Dermis blood vessel endothelial cell (primary cell): ENCODE data around the gene KMT5C. TPM values are rescaled to one million over a fixed set of nuclear protein-coding genes. Genes with fewer than 3 reads are reported as not detected.

Experiments
- DNase-seq: peaks from one replicate; pipeline ENCODE4 v3.0.0; 2010
- total RNA-seq: library from RNA; depleted of rRNA; stranded (reverse); fragments of >200 nt; gene quantifications from 2 replicates; pipeline ENCODE4 v1.2.3, GENCODE V29; 2014

The KMT5C gene
- total RNA-seq, 1 donor from 2014 or later = 6.1 TPM

DNA sequence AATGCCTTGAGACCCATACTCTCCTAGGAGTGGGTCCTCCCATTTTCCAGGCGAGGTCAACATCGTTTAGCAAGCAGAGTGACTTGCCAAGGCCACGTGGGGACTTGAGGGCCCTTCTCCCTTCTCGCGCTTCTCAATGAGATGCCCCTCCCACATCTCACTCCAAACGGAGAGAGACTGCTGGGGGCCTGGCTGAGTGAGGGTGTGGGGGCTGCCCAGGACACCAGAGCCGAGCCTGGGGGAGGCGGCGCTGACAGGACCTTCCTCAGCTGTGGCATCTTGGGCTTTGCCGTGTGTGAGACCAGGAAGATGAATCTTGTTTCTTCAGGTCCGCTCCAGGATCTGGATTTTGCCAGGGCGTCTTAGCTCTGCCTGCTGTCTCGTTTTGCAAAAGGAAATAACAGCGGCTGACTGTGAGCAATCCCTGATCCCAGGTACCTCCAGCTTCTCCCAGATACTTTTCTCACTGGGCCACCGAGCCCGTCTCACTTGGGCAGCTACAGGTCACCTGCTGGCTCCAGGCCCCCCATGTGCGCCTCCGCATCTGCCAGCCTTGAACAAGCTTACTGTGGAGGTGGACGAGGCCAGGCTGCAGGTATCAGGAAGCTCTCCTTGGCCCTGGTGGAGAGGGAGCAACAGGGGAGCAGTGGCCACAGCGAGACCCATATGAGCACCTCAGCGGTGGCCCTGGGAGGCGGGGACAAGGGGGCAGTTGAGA lies 8.8 kb downstream of the KMT5C start:
- no peak for DNase-seq

DNA sequence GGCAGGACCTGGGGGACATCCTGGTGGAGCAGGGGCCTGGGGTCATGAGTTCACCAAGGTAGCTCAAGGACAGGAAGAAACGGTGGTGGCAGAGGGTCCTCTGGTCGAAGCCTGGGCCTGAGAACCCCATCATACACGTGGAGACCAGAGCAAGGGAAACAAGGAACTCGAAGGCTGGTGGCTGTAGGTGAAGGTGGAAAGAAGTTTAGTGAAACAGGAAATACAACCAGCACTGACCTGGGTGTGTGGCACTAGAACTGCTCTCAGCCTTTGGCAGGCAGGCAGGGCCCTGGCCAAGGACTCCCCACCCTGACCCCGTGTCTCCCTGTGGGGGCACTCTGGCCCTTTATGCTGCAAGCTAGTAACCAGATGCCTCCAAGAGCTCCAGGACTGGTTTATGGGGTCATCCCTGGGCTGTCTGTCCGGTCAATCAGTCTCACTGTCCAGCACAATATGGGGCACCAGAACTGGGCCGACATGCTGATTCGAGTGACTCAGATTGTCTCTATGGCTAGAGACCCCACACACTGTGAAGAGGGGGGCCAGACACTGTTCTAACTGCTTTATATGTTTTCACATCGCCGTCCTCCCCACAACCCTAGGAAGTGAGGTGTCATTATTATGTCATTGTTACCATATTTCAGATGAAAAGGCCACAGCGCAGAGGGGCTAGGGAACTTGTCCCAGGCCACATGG lies 11.1 kb downstream of the KMT5C start:
- DNase-seq = no peak

DNA sequence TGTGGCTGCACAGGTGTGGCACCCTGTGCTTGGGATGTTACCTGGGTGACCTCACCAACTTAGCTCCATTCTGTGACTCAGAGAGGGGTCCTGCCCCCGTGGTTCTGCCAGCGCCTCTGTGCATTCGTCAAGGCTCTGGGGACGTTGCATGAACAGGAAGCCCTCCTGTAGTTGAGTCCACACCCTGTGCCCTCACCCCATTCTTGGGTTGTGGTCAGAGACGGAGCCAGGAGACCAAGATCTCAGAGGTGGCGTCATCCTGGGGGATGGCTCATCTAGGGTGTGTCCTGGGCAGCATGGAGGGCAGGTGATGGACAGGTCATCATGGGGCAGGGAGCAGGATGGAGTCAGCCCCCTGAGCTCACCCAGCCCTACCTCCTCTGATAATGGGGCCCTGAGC lies 12.4 kb downstream of the KMT5C start:
- DNase-seq = no peak

DNA sequence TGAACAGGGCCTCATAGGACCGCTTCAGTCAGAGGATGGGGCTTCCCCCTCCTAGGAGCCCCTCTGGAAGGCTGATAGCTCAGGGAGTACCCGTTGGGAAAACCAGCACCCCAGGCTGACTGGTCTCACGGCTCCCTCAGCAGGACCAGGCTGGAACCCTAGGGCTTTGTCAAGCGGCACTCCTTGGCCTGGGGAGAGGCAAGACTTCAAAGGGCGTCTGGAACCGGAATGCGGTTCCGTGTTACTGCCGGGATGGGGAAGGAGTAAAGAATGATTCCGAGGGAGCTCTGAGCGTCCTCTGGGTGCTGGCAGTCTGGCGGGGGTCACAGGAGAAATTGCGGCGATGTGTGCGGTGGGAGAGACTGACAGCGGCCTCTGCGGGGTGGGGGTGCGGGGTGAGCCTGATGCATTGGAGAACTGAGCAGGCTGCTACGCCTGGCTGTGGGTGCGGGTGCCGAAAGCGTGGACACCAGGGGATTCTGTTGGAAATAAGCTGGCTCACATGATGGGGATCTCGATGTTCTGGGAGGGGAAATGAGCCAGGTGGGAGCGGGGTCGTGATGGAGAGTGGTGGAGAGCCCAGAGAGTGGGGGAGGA lies 13.0 kb downstream of the KMT5C start:
- no peak for DNase-seq

DNA sequence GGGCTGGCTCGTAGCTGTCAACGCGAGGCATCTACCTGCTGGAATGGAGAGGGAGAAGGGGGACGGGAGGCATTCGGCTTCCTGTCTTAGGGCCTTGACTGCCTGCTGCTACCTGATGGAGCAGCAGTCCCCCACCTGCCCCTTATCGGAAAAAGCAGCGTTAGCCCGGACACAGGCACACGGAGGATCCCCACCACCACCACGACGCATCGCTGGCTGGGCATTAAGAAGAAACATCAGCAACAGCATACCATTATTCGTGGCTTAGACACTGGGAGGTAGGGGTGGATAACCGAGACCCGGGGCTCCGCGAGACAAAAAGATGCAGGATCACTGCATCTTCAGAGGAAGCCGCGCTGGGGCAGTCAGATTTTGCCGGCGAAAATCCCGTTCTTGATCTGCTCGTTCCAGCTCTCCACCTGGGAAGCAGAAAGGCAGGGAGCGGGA lies 13.7 kb downstream of the KMT5C start:
- no peak for DNase-seq

DNA sequence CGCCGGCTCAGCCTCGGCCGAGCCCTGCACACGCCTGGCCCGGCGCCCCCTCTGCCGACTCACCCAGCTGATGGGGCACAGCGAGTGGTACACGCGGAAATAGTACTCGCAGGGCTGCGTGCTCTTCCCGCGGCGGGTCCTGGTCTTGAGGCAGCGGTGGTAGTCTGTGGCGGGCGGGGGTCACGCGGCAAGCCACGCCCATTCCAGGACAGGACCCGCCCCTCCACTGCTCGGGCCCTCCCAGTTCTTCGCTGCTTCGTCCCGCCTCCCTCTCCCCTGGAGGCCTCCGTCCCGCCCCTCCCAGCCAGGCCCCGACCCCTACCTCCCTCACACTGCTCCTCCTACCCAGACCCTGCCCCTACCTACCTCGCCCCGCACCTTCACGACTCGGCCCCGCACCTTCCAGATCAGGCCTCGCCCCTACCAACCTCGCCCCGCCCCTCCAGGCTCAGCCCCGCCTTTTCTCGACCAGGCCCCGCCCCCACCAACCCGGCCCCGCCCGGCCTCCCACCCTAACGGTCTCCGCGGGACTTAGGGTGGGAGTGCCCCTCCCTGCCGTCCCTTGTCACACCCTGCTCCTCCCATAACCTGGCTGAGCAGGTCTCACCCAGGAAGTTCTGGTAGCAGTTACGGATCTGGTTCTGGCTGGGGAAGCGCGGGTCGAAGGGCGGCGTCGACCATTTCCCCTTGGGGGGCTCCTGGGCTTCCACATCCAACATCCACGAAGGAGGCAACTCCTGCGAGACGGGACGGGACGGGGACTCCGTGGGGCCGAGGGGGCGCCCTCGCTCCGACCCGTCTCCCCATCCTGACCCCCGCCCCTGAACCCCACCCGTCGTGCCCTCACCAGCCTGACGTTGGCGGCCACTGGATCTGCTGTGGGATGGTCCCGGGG lies 14.4 kb downstream of the KMT5C start:
- peak; percentile 34 for DNase-seq

DNA sequence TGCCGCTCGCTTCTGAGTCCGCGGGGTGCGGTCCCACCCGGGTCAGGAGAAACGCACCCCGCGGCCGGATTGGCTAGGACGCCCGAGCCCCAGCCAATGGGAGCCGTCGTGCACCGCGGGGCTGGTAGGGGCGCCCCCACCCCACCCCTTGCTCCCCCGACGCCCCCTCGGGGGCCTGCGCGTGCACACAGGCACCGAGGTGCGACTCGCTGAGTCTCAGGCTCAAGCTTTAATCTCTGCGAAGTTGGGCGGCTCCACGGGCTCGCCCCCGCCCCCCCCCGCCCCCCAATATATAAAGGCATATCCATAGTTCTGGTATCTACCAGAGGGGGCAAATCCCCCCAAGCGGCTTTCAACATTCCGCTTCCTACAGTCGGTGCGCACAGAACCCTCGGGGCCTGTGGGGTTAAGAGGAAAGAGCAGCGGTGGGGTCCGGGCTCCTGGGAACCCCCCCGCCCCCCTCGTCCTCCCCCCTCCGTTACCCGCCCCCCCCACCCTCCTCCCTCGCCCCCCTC lies 15.1 kb downstream of the KMT5C start, which contains the start of gene COX6B2:
Gene COX6B2 (minus strand): TSS at position 22 of the 515 bp plus-strand sequence. CDS start 198 bp downstream, outside the sequence.
- no peak for DNase-seq

DNA sequence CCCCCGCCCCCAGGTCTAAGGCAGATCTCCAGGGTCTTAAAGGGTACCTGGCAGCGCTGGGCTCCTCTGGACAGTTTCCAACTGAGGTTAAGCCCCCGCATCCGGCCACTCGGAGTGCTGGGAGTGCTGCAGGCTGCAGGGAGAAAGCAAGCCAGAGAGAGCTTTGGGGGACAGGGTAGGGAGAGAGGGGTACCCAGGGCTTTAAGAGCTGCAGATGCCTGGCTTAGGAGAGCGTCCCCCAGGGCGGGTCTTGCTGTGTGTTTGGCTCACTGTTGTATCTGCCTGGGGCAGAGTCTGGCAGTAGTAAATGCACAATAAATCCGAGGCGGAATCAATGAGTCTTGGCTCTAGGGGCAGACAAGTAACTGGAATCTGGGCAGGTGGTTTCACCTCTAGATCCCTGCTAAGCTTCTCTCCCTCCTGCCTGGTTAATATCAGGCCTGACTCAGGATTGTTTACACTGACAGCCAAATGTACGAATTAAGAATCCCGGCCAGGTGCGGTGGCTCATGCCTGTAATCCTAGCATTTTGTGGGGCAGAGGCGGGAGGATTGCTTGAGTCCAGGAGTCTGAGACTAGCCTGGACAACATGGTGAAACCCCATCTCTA lies 15.6 kb downstream of the KMT5C start:
- no peak for DNase-seq

DNA sequence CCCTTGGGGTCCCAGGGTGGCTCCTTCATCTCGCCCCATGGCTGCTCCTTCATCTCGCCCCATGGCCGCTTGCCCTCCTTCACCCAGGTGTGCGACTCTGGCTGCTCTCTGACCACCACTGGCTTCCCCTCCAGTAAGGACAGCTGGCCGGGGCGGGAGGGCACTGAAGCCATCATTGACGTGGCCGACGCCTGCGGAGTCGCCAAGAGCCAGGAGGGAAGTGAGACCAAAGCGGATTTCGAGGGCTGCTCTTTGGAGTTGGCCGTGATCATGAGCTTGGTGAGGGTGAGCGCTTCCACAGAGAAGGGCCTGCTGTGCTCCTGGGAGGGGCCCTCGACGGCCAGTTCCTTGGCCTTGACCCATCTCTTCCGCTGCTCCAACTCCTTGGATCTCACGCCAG lies 18.8 kb downstream of the KMT5C start:
- DNase-seq = no peak

DNA sequence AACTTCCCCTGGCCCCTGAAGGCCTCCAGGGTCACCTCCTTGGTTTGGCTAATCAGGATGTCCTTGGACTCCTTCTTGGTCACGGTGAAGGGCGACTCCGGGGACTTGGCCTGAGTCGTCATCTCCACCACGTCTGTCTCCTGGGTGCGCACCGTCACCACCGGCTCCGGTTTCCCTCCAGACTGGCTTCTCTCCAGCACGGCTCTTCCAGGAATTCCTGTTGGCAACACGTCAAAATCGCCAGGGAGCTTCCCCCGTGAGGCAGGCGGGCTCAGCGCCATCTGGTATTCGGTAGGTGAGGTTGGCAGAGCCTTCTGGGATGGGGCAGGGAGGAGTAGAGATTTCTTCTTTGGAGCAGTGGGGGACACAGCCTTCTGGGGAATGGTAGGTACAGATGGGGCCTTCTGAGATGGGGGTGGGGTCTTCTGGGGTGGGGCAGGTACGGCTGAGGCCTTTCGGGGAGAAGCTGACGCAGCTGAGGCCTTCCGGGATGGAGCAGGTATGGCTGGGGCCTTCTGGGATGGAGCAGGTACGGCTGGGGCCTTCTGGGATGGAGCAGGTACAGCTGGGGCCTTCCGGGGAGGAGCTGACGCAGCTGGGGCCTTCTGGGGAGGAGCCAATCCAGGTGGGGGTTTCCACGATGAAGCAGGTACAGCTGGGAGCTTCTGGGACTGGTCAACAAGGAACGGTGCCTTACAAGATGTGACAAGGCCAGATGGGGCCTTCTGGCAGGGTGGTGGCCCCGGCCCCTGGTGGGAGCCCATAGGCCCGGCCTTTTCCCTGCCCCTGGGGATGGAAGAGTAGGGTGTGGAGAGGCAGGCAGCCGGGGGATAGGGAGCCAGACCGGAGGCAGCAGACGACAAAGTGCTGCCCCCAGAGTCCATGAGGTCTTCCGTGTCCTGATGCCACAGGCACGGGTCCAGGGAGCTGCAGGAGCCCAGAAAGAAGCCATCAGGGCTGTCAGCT lies 19.6 kb downstream of the KMT5C start:
- DNase-seq = peak; percentile 49

DNA sequence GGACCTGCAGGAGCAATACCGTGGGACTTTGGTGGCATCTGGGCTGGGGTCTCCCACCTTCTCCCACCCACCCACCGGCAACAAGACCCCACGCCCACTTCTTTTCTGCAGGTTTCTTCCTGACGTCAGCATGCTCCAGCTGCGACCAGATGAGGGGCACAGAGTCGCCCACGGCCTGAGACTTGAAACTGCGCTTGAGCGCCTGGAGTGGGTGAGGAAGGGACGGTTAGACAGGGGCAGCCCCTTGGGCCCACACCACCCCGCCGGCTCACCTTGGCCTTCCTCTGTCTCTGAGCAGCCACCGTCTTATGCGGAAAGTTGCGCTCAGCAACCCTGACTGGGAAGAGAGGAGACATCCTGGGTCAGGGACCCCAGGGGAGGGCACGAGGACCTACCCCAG lies 21.2 kb downstream of the KMT5C start:
- DNase-seq = no peak

DNA sequence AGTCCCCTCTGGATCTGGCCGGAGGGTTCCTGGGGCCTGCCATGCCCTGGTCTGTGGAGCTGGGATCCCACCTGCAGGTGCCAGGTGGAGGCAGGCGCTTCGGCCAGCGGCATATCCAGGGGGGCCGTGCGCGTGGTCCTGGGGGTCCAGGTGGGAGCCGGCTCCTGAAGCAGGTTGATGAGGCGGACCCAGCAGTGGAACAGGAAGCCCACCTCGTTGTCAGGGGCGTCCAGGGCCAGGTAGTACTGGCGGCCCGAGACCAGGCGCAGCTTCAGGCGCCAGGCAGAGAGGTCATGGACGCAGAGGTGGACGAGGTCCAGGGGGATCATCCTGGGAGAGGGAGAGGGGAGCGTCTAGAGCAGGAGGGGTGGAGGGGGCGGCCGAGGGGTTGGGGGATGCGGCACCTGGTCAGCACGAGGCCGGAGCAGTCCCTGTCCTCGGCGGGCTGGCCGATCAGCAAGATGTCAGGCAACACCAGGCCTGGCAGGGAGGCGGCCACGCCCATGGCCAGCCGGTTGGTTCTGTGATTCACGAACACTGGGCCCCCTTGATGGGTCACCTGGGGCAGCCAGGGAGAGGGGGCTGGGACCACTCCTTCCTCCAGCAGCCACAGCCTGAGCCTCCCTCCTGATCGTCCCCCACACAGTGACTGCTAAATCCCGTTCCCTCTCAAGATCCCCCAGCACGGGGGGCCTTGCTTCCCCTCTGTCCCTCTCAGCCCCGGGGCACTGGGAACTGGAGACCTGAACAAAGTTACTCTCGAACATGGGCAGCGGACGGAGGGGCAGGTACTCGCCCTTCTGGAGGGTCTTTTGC lies 22.7 kb downstream of the KMT5C start:
- DNase-seq = no peak

DNA sequence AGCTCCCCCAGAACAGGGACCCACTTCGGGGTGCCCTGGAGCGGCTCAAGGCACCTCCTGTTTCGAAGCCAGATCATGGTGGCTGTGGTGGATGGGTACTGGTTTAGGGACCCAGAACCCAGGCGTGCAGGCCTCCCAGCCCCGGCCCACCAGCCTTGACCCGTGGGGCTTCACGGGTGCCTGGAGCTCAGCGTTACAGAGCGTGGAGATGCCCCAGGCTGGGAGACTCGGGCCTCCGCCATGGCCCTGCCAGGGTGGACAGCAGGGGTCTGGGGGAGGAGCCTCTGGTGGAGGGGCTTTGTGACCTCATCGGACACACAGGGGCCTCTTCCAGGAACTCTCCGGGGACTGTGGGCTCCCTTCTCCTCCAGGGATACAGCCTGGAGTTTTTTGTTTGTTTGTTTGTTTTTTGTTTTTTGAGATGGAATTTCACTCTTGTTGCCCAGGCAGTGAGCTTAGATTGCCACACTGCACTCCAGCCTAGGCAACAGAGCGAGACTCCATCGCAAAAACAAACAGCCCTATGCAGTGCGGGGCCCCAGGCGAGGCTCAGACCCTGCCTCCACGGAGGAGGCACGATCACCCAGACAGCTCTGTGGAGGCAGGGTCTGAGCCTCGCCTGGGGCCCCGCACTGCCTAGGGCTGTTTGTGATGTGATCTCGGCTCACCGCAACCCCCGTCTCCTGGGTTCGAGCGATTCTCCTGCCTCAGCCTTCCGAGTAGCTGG lies 23.5 kb downstream of the KMT5C start, which contains the start of gene GARIN5B:
Gene GARIN5B (minus strand): TSS at position 271 of the 727 bp plus-strand sequence. CDS start 194 bp downstream, at position 77.
- DNase-seq = no peak

DNA sequence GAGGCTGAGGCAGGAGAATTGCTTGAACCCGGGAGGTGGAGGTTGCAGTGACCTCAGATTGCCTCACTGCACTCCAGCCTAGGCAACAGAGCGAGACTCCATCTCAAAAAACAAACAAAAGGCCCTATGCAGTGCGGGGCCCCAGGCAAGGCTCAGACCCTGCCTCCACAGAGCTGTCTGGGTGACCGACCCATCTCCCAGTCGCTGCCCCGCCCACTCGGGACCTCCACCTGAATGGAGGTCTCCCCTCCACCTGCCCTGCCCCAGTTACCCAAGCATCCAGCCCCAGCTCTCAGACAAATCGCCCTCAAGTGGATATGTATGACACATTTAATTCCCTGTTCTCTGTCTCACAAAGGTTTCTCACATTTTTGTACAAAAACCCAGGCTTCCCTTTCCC lies 25.6 kb downstream of the KMT5C start:
- DNase-seq = no peak

DNA sequence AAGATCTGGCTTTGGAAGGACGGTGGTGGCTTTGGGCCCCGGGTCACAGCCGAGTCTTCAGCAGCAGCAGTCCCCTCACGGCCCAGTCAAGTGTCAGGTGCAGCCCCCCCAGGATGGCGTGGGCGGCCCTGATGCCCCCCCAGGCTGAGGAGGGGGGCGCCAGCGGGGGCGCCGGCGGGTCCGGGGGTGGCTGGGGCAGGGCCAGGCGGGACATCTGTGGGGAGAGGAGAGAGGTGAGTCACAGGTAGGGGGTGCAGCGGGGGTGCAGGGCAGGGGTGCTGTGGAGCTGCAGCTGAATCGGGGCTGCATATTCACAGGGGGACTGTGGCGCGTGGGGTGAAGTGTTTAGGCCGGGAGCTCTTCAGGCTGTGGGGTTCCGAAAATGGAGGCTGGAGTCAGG lies 26.3 kb downstream of the KMT5C start:
- no peak for DNase-seq

DNA sequence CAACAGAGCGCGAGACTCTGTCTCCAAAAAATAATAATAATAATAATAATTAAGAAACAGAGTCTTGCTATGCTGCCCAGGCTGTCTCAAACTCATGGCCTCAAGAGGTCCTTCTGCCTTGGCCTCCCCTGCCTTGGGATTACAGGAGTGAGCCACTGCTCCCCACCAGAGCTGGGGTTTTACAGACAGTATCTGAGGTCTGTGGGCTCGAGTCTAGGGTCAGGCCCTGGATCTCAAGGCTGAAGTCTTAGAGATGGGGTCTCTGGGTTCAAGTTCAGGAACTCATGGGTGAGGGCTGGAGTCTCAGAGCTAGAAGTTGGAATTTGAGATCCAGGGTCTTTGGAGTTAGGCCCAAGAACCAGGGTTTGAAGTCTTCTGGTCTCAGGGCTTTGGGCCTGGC lies 27.1 kb downstream of the KMT5C start:
- DNase-seq = no peak

DNA sequence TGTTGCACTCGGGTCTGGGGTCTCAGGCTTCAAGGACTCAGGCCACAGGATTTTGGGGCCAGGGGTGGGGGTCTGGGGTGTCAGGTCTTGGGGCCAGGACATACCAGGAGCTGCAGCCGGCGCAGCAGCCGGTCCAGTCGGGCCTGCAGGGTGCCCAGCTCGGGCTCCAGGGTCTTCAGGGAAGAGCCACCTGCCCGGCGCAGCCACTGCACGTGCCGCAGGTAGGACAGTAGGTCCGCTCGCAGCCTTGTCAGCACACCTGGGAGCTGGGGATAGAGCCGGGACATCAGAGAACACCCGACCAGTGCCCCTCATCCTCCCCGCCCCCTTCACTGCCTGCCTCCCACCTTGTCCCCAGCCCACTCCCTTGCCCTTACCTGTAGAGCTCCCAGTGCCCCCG lies 28.4 kb downstream of the KMT5C start:
- no peak for DNase-seq

DNA sequence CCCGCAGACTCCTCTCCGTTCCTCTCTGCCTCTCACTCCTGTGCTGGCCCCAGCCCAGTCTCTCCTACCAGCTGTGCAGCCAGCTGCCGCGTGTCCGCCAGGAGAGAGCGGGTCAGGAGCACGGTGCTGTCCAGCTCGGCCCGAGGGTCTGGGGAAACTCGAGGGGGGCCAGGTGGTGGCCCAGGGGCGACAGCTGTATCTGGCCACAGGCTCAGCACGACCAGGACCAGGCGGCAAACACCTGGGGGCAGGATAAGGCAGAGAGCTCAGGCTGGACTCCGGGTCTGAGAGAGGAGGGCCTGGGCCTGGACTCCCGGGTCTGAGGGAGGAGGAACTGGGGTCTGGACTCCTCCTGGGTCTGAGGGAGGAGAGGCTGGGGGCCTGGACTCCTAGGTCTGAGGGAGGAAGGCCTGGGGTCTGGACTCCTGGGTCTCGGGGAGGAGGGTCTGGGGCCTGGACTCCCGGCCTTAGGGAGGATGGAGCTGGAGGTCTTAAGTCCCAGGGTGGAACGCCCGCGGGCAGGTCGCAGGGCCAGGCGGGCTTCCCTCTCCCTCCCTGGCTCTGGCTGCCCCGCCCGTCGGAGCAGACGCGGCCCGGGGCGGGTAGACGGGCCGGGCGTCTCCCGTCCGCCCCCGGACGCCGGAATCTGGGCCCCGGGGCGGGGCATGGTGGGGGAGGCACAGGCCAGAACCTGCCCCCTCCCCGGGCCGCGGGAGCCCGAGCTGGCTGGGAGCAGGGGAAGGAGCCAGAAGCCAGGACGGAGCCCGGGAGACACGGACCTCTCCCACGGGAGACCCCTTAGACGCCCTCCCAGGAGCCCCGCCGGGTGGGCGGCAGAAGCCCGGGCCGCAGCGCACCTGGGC lies 29.3 kb downstream of the KMT5C start:
- no peak for DNase-seq
